Measurements from ENCODE around the gene ATP5F1D. TPM values are rescaled to one million over a fixed set of nuclear protein-coding genes. Genes with fewer than 3 reads are reported as not detected.

Gene ATP5F1D
- total and polyA plus RNA-seq, 7 experiments from 2014 or later: 90.6 to 302 (median 114) TPM

- Mint-ChIP-seq H3K9me3 (peaks cover 0 to 3% (median 0%) of the 10 kb centered on the region in 11 donors), H3K27me3 (no peaks in the 10 kb centered on the region), H3K4me3 (peak overlapping the region in 8 of 10 donors; percentile 61 to 97 (median 84)), H3K4me1 (peaks cover 9 to 36% (median 30%) of the 10 kb centered on the region in 7 donors), H3K36me3 (peaks cover 0 to 24% (median 4%) of the 10 kb centered on the region in 5 donors), H3K27ac (peak overlapping the region in 8 of 9 donors; percentile 21 to 90 (median 78))
- Histone ChIP-seq H3K27ac (ENCODE audit: low read depth, low read length) (peak overlapping the region; percentile 93), H3K36me3 (ENCODE audit: control insufficient read depth in 2 of 3, insufficient read depth in 3 of 3, low read length in 3 of 3) (peaks cover 19 to 56% (median 29%) of the 10 kb centered on the region in 3 experiments), H3K27me3 (ENCODE audit: control insufficient read depth in 2 of 2, insufficient read depth in 2 of 2, low read length in 2 of 2) (no peaks in the 10 kb centered on the region), H3K4me3 (ENCODE audit: low read length) (peak overlapping the region; percentile 63), H3K9me3 (ENCODE audit: control insufficient read depth in 2 of 3, low read length in 3 of 3) (no peaks in the 10 kb centered on the region), H3K4me1 (ENCODE audit: control insufficient read depth in 2 of 2, insufficient read depth in 2 of 2, low read length in 2 of 2) (peaks cover 30 to 47% of the 10 kb centered on the region in 2 donors)
- intact Hi-C loops (cut with micrococcal nuclease): no loop called here
- ATAC-seq (no peak), DNase-seq (peak in 1 of 9 donors; percentile 20)
- ChIA-PET CTCF (interaction anchor here (1.3 to 1.9 kb wide), 3 partner anchors 8 to 13 kb away, joined by 3 to 13 read pairs (median 13); no protein-coding TSS in a partner anchor), POLR2A (interaction anchor here (1.0 to 10.8 kb wide), 7 partner anchors 8 to 226 kb away, joined by 3 to 229 read pairs (median 14); partner anchors contain the start of genes CIRBP and FAM174C)
Measured at GRCh38 chr19:1253514-1254080, 12.0 kb downstream of the ATP5F1D start.

- ATAC-seq (no peak), DNase-seq (no peak)
- Mint-ChIP-seq H3K36me3 (peaks cover 0 to 25% (median 4%) of the 10 kb centered on the region in 5 donors), H3K9me3 (peaks cover 0 to 3% (median 0%) of the 10 kb centered on the region in 11 donors), H3K4me1 (peaks cover 9 to 41% (median 34%) of the 10 kb centered on the region in 7 donors), H3K27ac (peak overlapping the region in 3 of 9 donors; percentile 38 to 69 (median 38)), H3K4me3 (peak overlapping the region in 3 of 10 donors; percentile 27 to 95 (median 73)), H3K27me3 (no peaks in the 10 kb centered on the region)
- Histone ChIP-seq H3K36me3 (ENCODE audit: control insufficient read depth in 2 of 3, insufficient read depth in 3 of 3, low read length in 3 of 3) (peaks cover 19 to 56% (median 29%) of the 10 kb centered on the region in 3 experiments), H3K9me3 (ENCODE audit: control insufficient read depth in 2 of 3, low read length in 3 of 3) (no peaks in the 10 kb centered on the region), H3K4me3 (ENCODE audit: low read length) (no peak overlapping the region), H3K27ac (ENCODE audit: low read depth, low read length) (peak overlapping the region; percentile 93), H3K27me3 (ENCODE audit: control insufficient read depth in 2 of 2, insufficient read depth in 2 of 2, low read length in 2 of 2) (no peaks in the 10 kb centered on the region), H3K4me1 (ENCODE audit: control insufficient read depth in 2 of 2, insufficient read depth in 2 of 2, low read length in 2 of 2) (peaks cover 32 to 50% of the 10 kb centered on the region in 2 donors)
- CTCF ChIA-PET: interaction anchor here (1.7 to 2.2 kb wide), 3 partner anchors 10 to 13 kb away, joined by 10 to 13 read pairs (median 13); no protein-coding TSS in a partner anchor
- intact Hi-C loops (cut with micrococcal nuclease): no loop called here
- POLR2A ChIA-PET: interaction anchor here (1.0 to 10.8 kb wide), 4 partner anchors 7 to 225 kb away, joined by 3 to 229 read pairs (median 20); partner anchors contain the start of genes CIRBP and FAM174C
Measured at GRCh38 chr19:1254081-1254527, 12.6 kb downstream of the ATP5F1D start.

- H3K27ac ChIP-seq (ENCODE audit: low read depth, low read length): peak overlapping the region; percentile 93
- DNase-seq (no peak), ATAC-seq (no peak)
- H3K4me3 Mint-ChIP-seq: peak overlapping the region in 8 of 10 donors; percentile 1 to 62 (median 42)
- intact Hi-C loops (cut with micrococcal nuclease): no loop called here
- peaks cover 0 to 26% (median 4%) of the 10 kb centered on the region in 5 donors for H3K36me3 Mint-ChIP-seq
- CTCF ChIA-PET: interaction anchor here (2.1 to 2.2 kb wide), 2 partner anchors 11 to 12 kb away, joined by 7 to 10 read pairs; no protein-coding TSS in a partner anchor
- peaks cover 37 to 55% of the 10 kb centered on the region in 2 donors for H3K4me1 ChIP-seq (ENCODE audit: control insufficient read depth in 2 of 2, insufficient read depth in 2 of 2, low read length in 2 of 2)
- H3K27me3 Mint-ChIP-seq: no peaks in the 10 kb centered on the region
- POLR2A ChIA-PET: interaction anchor here (0.7 to 10.8 kb wide), 5 partner anchors 7 to 226 kb away, joined by 3 to 229 read pairs (median 11); partner anchors contain the start of genes CIRBP and FAM174C
- H3K4me3 ChIP-seq (ENCODE audit: low read length): no peak overlapping the region
- H3K9me3 Mint-ChIP-seq: peaks cover 0 to 2% (median 0%) of the 10 kb centered on the region in 11 donors
- peaks cover 12 to 46% (median 38%) of the 10 kb centered on the region in 7 donors for H3K4me1 Mint-ChIP-seq
- no peaks in the 10 kb centered on the region for H3K27me3 ChIP-seq (ENCODE audit: control insufficient read depth in 2 of 2, insufficient read depth in 2 of 2, low read length in 2 of 2)
- no peaks in the 10 kb centered on the region for H3K9me3 ChIP-seq (ENCODE audit: control insufficient read depth in 2 of 3, low read length in 3 of 3)
- peak overlapping the region in 6 of 9 donors; percentile 38 to 87 (median 63) for H3K27ac Mint-ChIP-seq
- peaks cover 19 to 56% (median 29%) of the 10 kb centered on the region in 3 experiments for H3K36me3 ChIP-seq (ENCODE audit: control insufficient read depth in 2 of 3, insufficient read depth in 3 of 3, low read length in 3 of 3)
Measured at GRCh38 chr19:1254530-1255185, 13.1 kb downstream of the ATP5F1D start.

DNA sequence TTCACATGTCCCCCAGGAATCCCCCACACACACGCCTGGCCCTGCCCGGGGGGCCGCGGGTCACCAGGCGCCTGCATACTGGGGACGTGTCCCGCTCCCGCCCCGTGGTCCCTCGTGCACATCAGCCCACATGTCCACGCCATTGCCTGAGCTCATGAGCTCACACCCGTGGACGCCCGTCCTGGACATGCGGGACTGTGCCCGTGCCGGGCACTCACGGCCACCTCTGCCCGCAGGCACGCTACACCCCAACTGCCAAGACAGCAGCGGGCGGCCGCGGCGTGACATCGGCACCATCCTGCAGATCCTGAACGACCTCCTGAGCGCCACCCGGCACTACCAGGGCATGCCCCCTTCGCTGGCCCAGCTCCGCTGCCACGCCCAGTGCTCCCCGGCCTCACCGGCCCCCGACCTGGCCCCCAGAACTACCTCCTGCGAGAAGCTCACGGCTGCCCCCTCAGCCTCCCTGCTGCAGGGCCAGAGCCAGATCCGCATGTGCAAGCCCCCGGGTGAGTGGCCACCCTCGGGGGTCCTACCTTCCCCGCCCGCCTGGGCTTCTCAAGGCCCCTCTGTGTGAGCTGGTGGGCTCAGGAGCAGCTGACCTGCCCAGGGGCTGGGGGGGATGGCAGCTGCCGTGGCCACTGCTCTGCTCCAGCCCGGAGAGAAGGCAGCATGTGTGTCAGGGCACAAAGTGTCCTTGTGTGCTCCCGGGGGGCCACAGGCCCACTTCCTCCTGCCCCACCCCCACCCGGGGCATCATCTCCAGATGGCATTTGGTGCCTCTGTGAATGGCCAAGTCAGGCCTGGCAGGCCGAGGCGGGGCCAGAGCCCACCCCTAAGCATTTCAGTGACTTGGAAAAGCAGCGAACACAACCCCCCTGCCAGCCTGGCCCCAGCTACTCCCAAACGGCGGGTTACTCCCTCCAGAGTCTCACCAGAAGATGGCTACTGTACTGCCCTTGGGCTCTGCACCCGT, 13.9 kb downstream of the ATP5F1D start:
- H3K27me3 Mint-ChIP-seq: no peaks in the 10 kb centered on the region
- no peak overlapping the region for H3K4me3 ChIP-seq (ENCODE audit: low read length)
- DNase-seq: no peak
- intact Hi-C loops (cut with micrococcal nuclease): no loop called here
- peak overlapping the region; percentile 93 for H3K27ac ChIP-seq (ENCODE audit: low read depth, low read length)
- peaks cover 19 to 56% (median 29%) of the 10 kb centered on the region in 3 experiments for H3K36me3 ChIP-seq (ENCODE audit: control insufficient read depth in 2 of 3, insufficient read depth in 3 of 3, low read length in 3 of 3)
- POLR2A ChIA-PET: interaction anchor here (0.7 to 14.9 kb wide), 4 partner anchors 11 to 153 kb away, joined by 3 to 366 read pairs (median 120); partner anchors contain the start of genes ATP5F1D, CIRBP and FAM174C
- ATAC-seq: no peak
- no peaks in the 10 kb centered on the region for H3K27me3 ChIP-seq (ENCODE audit: control insufficient read depth in 2 of 2, insufficient read depth in 2 of 2, low read length in 2 of 2)
- CTCF ChIA-PET: interaction anchor here (0.6 to 2.2 kb wide), 3 partner anchors 11 to 12 kb away, joined by 3 to 10 read pairs (median 7); no protein-coding TSS in a partner anchor
- peaks cover 16 to 51% (median 42%) of the 10 kb centered on the region in 7 donors for H3K4me1 Mint-ChIP-seq
- H3K4me1 ChIP-seq (ENCODE audit: control insufficient read depth in 2 of 2, insufficient read depth in 2 of 2, low read length in 2 of 2): peaks cover 45 to 64% of the 10 kb centered on the region in 2 donors
- H3K9me3 ChIP-seq (ENCODE audit: control insufficient read depth in 2 of 3, low read length in 3 of 3): no peaks in the 10 kb centered on the region
- H3K4me3 Mint-ChIP-seq: peak overlapping the region in 3 of 10 donors; percentile 37 to 62 (median 48)
- peaks cover 0 to 1% (median 0%) of the 10 kb centered on the region in 11 donors for H3K9me3 Mint-ChIP-seq
- H3K36me3 Mint-ChIP-seq: peaks cover 0 to 26% (median 4%) of the 10 kb centered on the region in 5 donors
- H3K27ac Mint-ChIP-seq: peak overlapping the region in 5 of 9 donors; percentile 38 to 87 (median 69)

- CTCF ChIA-PET: interaction anchor here (1.7 to 2.2 kb wide), 3 partner anchors 9 to 13 kb away, joined by 5 to 10 read pairs (median 7); no protein-coding TSS in a partner anchor
- Histone ChIP-seq H3K36me3 (ENCODE audit: control insufficient read depth in 2 of 3, insufficient read depth in 3 of 3, low read length in 3 of 3) (peaks cover 19 to 46% (median 29%) of the 10 kb centered on the region in 3 experiments), H3K4me3 (ENCODE audit: low read length) (no peak overlapping the region), H3K27ac (ENCODE audit: low read depth, low read length) (no peak overlapping the region), H3K9me3 (ENCODE audit: control insufficient read depth in 2 of 3, low read length in 3 of 3) (no peaks in the 10 kb centered on the region), H3K4me1 (ENCODE audit: control insufficient read depth in 2 of 2, insufficient read depth in 2 of 2, low read length in 2 of 2) (peaks cover 54 to 67% of the 10 kb centered on the region in 2 donors), H3K27me3 (ENCODE audit: control insufficient read depth in 2 of 2, insufficient read depth in 2 of 2, low read length in 2 of 2) (no peaks in the 10 kb centered on the region)
- DNase-seq (no peak), ATAC-seq (no peak)
- POLR2A ChIA-PET: interaction anchor here (0.6 to 14.9 kb wide), 4 partner anchors 10 to 19 kb away, joined by 3 to 366 read pairs (median 120); partner anchors contain the start of genes ATP5F1D, CIRBP and FAM174C
- H3K27me3 Mint-ChIP-seq: no peaks in the 10 kb centered on the region
- H3K4me3 Mint-ChIP-seq: peak overlapping the region in 7 of 10 donors; percentile 12 to 90 (median 41)
- peaks cover 0 to 19% (median 4%) of the 10 kb centered on the region in 5 donors for H3K36me3 Mint-ChIP-seq
- H3K27ac Mint-ChIP-seq: peak overlapping the region in 8 of 9 donors; percentile 33 to 98 (median 87)
- H3K4me1 Mint-ChIP-seq: peaks cover 23 to 58% (median 48%) of the 10 kb centered on the region in 7 donors
- intact Hi-C loops (cut with micrococcal nuclease): no loop called here
- no peaks in the 10 kb centered on the region for H3K9me3 Mint-ChIP-seq
Measured at GRCh38 chr19:1256646-1257474, 15.3 kb downstream of the ATP5F1D start.
